ENCODE data around the gene PRR5L.

Gene PRR5L

DNA sequence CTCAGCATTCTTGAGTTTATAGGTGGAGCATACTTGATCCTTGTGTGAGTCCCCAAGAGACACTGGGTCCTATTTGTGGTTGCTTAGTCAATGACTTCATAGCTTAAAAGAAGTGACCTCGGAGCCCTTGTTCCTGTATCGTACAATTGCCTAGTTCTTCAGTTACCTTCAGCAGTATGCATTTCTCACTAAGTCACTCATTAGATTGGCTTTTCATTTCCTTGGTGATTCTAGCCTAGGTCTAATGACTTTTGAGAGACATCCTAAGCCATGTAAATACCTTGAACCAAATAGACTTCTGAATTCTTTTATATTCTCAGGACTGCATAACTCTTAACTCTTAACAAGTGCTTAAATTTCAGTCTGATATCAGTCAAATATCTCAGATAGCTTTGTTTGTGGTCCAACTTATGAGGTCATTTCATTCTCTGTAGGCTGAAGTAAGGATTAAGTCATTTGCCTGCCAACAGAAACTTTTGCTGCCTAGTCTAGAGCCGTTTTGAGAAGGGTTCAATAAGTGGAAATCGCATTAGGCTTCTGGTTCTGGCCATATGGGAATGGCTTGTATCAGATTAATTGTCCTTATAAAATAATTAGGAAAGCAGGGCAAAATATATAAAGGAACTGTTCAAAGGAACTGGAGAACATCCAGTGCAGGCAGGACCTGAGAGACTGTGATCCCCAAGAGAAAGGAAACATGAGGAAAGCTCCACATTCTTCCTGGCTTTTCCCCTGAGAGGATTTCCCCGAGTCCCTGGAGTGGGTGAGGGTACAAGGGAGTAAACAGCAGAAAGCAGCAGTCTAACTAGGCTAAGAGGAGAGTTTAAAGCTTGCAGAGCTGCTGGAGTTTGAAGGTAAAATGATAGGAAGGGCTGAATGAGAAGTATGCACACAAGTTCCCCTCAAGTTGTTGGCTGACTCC, 174.1 kb downstream of the PRR5L start:
- Histone ChIP-seq H3K4me2 (ENCODE audit: low read depth, low read length, poor library complexity, severe bottlenecking) (no peak overlapping the region), H3K4me3 (ENCODE audit: insufficient read depth, low read length, poor library complexity, severe bottlenecking) (no peak overlapping the region), H3K79me2 (ENCODE audit: insufficient read depth, low read length) (no peaks in the 10 kb centered on the region), H3K27me3 (ENCODE audit: low read length) (no peaks in the 10 kb centered on the region), H2AFZ (ENCODE audit: low read depth, low read length, severe bottlenecking) (no peak overlapping the region), H3F3A (ENCODE audit: insufficient read depth) (no peaks in the 10 kb centered on the region), H3K9me2 (replicated peaks; ENCODE audit: insufficient read depth, low read length) (no peaks in the 10 kb centered on the region), H3K9ac (ENCODE audit: low read length) (no peak overlapping the region), H3K9me3 (ENCODE audit: insufficient read depth, low read length) (no peaks in the 10 kb centered on the region), H4K20me1 (ENCODE audit: low read depth, low read length) (no peaks in the 10 kb centered on the region), H3K27ac (ENCODE audit: low read depth, low read length) (no peak overlapping the region), H3K36me3 (ENCODE audit: low read length) (no peaks in the 10 kb centered on the region)
- TF ChIP-seq, protein P1, sequence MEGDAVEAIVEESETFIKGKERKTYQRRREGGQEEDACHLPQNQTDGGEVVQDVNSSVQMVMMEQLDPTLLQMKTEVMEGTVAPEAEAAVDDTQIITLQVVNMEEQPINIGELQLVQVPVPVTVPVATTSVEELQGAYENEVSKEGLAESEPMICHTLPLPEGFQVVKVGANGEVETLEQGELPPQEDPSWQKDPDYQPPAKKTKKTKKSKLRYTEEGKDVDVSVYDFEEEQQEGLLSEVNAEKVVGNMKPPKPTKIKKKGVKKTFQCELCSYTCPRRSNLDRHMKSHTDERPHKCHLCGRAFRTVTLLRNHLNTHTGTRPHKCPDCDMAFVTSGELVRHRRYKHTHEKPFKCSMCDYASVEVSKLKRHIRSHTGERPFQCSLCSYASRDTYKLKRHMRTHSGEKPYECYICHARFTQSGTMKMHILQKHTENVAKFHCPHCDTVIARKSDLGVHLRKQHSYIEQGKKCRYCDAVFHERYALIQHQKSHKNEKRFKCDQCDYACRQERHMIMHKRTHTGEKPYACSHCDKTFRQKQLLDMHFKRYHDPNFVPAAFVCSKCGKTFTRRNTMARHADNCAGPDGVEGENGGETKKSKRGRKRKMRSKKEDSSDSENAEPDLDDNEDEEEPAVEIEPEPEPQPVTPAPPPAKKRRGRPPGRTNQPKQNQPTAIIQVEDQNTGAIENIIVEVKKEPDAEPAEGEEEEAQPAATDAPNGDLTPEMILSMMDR (IDR thresholded peaks at IDR 0.05; ENCODE audit: insufficient read depth, low read length, poor library complexity, severe bottlenecking): no peak
- no peak for TF ChIP-seq EZH2phosphoT487 (conservative IDR thresholded peaks at IDR 0.05; ENCODE audit: low read length)

DNA sequence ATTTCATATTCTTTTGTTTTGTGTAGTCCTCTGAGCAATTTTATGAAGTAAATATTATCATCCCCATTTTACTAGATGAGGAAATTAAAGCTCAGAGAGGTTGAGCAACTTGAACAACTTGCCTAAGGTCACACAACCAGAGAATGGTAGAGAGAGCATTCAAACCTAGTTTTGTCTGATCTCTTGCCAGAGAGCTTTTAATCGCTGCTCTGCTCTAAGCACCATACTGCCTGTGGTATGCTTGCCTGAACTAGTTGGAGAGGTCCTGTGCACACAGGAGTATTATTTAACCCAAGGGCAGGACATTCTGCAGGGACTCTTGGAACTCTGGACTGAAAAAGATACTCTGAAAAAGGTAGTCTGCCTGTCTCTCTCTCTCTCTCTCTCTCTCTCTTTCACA, 175.5 kb downstream of the PRR5L start:
- no peaks in the 10 kb centered on the region for H3K79me2 ChIP-seq (ENCODE audit: insufficient read depth, low read length)
- TF ChIP-seq, protein P1 (IDR thresholded peaks at IDR 0.05; ENCODE audit: insufficient read depth, low read length, poor library complexity, severe bottlenecking): no peak
- TF ChIP-seq EZH2phosphoT487 (conservative IDR thresholded peaks at IDR 0.05; ENCODE audit: low read length): no peak

DNA sequence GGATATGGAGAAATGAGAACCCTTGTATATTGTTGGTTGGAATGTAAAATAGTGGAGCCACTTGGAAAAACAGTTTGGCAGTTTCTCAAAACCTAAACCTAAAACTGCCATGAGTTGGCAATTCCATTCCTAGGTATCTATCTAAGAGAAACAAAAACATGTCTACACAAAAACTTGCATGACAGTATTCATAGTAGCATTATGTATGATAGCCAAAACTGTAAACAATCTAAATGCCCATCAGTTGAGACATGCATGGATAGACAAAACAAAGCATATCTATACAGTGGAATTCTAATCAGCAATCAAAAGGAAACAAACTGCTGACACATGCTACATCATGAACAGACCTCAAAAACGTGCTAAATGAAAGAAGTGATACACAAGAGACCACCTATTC, 179.1 kb downstream of the PRR5L start:
- H4K20me1 ChIP-seq (ENCODE audit: low read depth, low read length): no peaks in the 10 kb centered on the region
- no peak overlapping the region for H3K4me2 ChIP-seq (ENCODE audit: low read depth, low read length, poor library complexity, severe bottlenecking)
- no peaks in the 10 kb centered on the region for H3K9me2 ChIP-seq (replicated peaks; ENCODE audit: insufficient read depth, low read length)
- no peak for TF ChIP-seq EZH2phosphoT487 (conservative IDR thresholded peaks at IDR 0.05; ENCODE audit: low read length)
- TF ChIP-seq, protein P1 (IDR thresholded peaks at IDR 0.05; ENCODE audit: insufficient read depth, low read length, poor library complexity, severe bottlenecking): no peak
- H3K79me2 ChIP-seq (ENCODE audit: insufficient read depth, low read length): no peaks in the 10 kb centered on the region
- H3K9me3 ChIP-seq (ENCODE audit: insufficient read depth, low read length): no peaks in the 10 kb centered on the region
- no peaks in the 10 kb centered on the region for H3K36me3 ChIP-seq (ENCODE audit: low read length)
- H3K9ac ChIP-seq (ENCODE audit: low read length): no peak overlapping the region
- no peak overlapping the region for H3K4me3 ChIP-seq (ENCODE audit: insufficient read depth, low read length, poor library complexity, severe bottlenecking)
- H3F3A ChIP-seq (ENCODE audit: insufficient read depth): no peaks in the 10 kb centered on the region
- H3K27me3 ChIP-seq (ENCODE audit: low read length): no peaks in the 10 kb centered on the region
- no peak overlapping the region for H2AFZ ChIP-seq (ENCODE audit: low read depth, low read length, severe bottlenecking)
- H3K27ac ChIP-seq (ENCODE audit: low read depth, low read length): no peak overlapping the region

More for the DNA sequence above, 175.5 kb downstream of the PRR5L start:
- H3K9me3 ChIP-seq (ENCODE audit: insufficient read depth, low read length): no peaks in the 10 kb centered on the region
- no peaks in the 10 kb centered on the region for H3F3A ChIP-seq (ENCODE audit: insufficient read depth)
- no peak overlapping the region for H3K9ac ChIP-seq (ENCODE audit: low read length)
- no peak overlapping the region for H3K4me3 ChIP-seq (ENCODE audit: insufficient read depth, low read length, poor library complexity, severe bottlenecking)
- H3K27ac ChIP-seq (ENCODE audit: low read depth, low read length): no peak overlapping the region
- no peak overlapping the region for H2AFZ ChIP-seq (ENCODE audit: low read depth, low read length, severe bottlenecking)
- H3K9me2 ChIP-seq (replicated peaks; ENCODE audit: insufficient read depth, low read length): no peaks in the 10 kb centered on the region
- no peaks in the 10 kb centered on the region for H3K36me3 ChIP-seq (ENCODE audit: low read length)
- H3K27me3 ChIP-seq (ENCODE audit: low read length): no peaks in the 10 kb centered on the region
- H4K20me1 ChIP-seq (ENCODE audit: low read depth, low read length): no peaks in the 10 kb centered on the region
- no peak overlapping the region for H3K4me2 ChIP-seq (ENCODE audit: low read depth, low read length, poor library complexity, severe bottlenecking)

Data from SU-DHL-6 (cell line).